NCI-H187 (cell line): Measurements from ENCODE around the gene TXNRD2.
"Not testable (repeated sequence)": the region's sequence is repeated elsewhere in the genome, so short reads cannot be mapped to it uniquely, and the experiment has no call there.

Experiments
- DNase-seq, 2 experiments: peaks; one replicate each; lab custom pipeline; 2025; lab: John Stamatoyannopoulos, UW

TXNRD2 gene

DNA sequence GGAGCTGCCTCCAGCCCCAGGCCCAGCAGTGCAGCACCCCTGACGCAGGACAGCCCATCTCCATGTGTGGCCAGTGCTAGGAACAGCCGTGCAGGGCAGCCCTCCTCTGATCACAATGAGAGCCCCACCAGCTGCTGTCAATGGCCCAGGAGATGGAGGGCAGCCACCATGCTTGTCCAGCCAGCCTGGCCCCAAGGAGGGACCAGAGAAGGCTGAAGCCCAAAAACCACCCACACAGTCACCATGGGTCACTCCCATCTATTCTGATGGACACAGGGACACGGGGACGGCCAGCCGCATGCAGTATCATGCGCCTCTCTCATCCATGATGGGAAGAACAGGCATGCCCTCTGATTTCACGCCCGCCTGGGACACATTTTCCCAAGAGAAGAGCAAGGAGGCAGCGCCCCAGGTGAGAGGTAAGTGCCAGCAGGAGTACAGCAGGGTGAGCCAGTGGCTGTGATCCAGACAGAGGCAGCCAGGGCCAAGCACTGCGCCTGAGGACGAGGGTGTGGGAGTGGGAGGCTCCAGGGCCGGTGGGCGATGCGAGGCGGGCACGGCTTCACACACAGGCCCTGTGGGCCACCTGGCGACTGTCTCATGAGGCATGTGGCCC is 53.4 kb downstream of the TXNRD2 start:
- DNase-seq = no peak

GRCh38 chr22:19887256-19887985 is 54.2 kb downstream of the TXNRD2 start:
- no peak for DNase-seq

GRCh38 chr22:19886605-19887255 is 54.9 kb downstream of the TXNRD2 start:
- no peak for DNase-seq

- DNase-seq = no peak
Measured at GRCh38 chr22:19885841-19886592, 55.6 kb downstream of the TXNRD2 start.

DNA sequence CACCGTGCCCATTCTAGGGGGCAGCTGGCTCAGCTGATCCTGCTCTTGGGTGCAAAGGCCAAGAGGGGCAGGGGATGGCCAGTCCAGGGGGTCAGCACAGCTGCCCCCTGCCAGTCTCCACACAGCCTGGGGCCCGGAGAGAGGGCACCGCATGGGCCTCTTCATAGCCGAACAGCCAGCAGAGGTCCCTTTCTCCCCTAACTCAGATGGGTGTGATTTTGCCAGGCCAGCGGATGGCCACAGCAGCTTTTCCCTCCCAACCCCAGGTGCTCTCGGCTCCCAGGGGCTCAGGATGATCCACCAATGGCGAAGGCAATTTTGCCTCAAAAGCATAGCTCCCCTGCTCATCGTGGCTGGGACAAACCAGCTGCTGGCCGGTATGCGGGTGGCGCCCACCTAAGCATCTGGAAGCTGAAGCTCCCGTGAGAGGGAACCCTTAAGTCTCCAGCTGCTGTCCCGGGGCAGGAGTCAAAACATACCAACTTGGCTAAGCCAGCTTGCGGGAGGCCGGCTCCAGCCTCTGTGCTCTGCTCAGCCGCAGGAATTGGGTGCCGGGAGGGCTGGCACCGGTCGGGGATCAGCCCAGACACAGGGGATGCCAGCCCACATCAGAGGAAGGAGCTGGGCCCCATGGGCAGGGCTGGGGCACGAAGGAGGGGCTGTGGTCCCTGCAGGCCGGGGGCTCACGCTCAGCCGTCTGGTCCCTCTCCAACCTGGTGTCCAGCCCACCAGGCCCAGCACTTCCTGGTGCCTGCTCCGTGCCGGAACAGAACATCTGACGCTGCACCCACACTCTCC is 56.5 kb downstream of the TXNRD2 start:
- no peak for DNase-seq

DNA sequence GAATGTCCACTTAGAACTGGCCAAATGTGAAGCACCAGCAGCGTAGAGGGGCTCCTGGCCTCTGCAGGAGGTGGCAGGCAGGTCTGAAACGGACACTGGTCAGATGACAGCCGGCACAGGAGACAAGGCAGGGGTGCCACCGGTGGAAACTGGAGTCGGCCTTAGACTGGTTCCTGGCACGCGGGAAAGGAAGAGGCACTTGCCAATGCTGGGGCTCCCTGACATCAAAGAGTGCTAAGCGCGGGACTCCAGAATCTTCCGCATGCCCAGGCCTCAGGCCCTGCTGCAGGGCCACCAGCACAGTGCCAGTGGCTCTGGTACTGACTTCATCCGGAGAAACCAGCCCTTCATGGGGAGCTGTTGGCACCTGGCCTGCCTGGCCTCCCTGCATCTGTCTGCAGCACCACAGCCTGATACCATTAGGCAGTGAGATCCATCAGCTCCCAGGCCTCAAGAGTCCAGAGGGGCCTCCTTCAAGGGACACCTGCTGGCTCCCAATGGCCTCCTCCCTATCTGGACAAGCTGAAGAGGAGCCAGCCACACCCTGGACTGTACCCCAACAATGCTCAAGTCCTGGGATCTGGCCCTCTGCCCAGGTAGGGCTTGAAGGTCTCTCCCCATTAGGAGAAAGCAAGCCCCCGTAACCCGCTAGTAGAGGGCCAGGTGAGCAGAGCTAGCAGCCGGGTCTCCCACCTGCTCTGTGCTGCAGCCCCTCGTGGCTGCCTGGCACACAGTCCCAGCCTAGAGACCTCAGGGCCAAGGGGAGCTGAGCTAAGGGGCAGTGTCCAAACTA is 57.3 kb downstream of the TXNRD2 start:
- DNase-seq = no peak

DNA sequence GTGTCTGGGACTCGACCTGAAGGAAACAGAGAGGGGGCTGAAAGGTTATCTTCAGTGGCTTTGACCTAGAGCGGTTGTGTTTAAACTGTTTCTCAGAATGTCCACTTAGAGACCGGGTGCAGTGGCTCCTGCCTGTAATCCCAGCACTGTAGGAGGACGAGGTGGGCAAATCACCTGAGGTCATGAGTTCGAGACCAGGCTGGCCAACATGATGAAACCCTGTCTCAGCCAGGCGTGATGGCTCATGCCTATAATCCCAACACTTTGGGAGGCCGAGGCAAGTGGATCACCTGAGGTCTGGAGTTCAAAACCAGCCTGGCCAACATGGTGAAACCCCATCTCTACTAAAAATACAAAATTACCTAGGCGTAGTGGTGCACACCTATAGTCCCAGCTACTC is 58.2 kb downstream of the TXNRD2 start:
- not testable (repeated sequence) for DNase-seq

- DNase-seq = no peak
Measured at GRCh38 chr22:19882446-19883381, 58.9 kb downstream of the TXNRD2 start.

GRCh38 chr22:19880786-19881569 is 60.6 kb downstream of the TXNRD2 start:
- no peak for DNase-seq

GRCh38 chr22:19879992-19880785 is 61.4 kb downstream of the TXNRD2 start:
- DNase-seq = no peak

GRCh38 chr22:19879643-19879991 is 62.0 kb downstream of the TXNRD2 start:
- DNase-seq = no peak

GRCh38 chr22:19879246-19879570 is 62.4 kb downstream of the TXNRD2 start:
- no peak for DNase-seq

DNA sequence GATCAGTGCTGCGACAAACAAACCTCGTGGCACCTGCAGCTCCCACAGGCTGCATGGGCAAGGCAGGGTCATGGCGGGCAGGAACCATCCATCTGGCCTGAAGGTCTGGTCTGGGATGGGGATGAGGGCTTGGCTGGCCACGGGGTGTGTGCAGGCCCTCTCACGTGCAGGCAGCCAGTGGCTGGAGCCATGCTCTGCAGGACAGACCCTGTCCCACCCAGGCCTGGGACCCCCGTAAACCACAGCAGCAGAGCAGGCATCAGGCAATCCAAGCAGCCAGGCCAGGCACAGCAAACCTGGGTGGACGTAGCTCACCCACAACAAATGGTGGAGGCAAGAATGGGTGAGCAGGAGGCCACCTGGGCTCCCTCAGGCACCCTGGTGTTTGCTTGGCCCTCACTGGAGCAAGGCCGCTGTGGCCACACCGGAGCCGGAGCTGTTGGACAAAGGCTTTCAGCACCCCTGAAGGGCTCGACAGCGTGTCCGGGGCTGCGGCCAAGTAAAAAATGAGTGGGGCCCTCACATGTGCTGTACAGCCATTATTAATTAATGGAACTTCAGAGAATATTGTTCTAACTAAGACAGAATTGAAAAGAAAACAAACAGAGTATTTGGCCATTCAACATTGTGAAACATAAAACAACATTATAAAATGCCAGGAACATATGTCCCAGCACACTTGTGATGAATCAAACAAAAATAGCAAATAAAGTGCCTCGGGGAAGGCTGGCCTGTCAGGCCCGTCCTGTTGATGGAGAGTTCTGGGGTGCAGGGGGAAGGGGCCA is 63.0 kb downstream of the TXNRD2 start:
- DNase-seq = no peak

- DNase-seq = no peak
Measured at GRCh38 chr22:19877626-19878339, 63.8 kb downstream of the TXNRD2 start.

GRCh38 chr22:19876941-19877625 is 64.5 kb downstream of the TXNRD2 start:
- DNase-seq = no peak

GRCh38 chr22:19876314-19876940 is 65.2 kb downstream of the TXNRD2 start:
- no peak for DNase-seq
